Measurements from ENCODE around the gene GET4.

Gene GET4

DNA sequence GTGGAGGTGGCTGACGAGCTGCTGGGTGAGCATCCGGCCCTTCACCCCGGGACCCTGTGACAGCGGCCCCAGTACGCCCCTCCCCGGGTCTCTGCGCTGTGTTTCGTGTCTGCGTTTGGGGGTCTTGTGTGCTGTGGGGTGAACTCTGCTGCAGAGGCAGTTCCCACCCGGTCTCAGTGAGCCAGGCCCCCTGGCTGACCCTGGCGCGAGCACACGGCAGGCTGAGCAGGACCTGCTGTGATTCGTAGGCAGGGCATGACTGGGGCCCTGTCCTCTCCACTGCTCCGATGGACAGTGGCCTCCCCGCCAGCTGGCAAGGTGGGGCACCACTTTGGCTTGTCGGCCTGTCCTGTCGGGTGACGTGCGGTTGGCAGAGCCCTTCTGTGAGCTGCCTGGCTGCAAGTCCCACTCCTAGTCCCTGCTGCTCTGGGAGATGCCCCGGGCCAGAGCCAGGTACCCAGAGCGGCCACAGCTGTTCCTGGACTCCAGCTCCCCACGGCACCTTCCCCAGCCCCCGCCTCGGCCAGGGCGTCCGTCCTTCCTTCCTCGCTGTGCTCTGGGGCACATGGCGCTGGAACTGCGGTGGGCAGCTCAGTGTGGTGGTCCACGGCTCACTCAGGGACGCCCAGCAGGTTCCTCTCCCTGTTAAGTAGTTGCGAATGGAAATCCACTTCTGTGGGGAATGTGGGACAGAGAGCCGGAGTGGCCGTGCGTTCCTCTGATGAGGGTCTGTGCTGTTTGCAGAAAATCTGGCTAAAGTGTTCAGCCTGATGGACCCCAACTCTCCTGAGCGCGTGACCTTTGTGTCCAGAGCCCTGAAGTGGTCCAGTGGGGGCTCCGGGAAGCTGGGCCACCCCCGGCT is 10.5 kb downstream of the GET4 start:
- no peak for DNase-seq (ENCODE audit: low spot score)

- no peak for DNase-seq (ENCODE audit: low spot score)
Measured at GRCh38 chr7:887488-887820, 11.1 kb downstream of the GET4 start.

GRCh38 chr7:888081-889024 is 12.0 kb downstream of the GET4 start:
- no peak for DNase-seq (ENCODE audit: low spot score)

- no peak for DNase-seq (ENCODE audit: low spot score)
Measured at GRCh38 chr7:889025-889390, 12.7 kb downstream of the GET4 start.

DNA sequence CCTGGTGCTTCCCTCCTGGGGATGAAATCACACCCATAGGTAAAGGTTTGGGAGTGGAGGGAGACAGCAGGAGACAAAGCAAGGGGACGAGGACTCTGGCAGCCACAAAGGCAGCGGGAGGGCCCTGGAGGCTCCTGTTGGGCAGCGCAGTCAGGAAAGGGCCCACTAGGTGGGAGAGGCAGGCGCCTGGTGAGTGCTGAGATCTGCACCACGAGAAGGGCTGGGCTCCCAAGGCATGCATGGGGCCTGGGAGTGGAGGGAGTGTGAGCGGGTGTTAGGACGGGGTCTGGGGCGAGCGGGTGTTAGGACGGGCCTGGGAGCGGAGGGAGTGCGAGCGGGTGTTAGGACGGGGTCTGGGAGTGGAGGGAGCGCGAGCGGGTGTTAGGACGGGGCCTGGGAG is 13.0 kb downstream of the GET4 start:
- no peak for DNase-seq (ENCODE audit: low spot score)

DNA sequence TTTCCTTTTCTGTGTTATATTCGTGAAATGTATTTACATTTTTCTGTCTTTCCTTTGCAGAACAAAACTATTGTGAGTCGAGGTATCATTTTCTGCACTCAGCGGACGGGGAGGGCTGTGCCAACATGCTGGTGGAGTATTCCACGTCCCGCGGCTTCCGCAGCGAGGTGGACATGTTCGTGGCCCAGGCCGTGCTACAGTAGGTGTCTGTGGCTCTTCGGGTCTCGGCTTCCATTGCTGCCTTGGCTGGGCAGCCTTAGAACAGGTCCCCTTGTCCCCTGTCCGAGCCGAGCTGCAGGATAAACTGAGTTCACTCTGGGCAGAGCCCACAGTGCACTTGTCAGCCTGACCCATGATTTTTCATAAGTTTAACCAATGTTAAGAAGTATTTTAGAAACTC is 14.5 kb downstream of the GET4 start:
- no peak for DNase-seq (ENCODE audit: low spot score)

DNA sequence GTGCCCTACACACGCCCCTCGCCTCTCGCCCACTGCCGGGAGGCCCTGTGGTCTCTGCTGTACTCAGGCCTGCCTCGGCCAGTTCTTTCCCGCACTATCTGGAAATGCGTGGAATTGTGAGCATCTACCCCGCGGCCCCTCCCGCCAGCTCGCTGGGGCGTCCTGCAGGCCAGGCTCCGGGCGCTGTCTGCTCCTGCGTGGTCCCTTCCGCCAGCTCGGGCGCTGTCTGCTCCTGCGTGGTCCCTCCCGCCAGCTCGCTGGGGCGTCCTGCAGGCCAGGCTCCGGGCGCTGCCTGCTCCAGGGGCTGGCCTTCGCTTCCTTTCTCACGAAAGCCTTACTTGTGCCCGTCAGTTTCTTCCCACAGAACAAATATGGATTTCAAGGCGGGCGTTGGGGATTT is 14.9 kb downstream of the GET4 start:
- no peak for DNase-seq (ENCODE audit: low spot score)

DNA sequence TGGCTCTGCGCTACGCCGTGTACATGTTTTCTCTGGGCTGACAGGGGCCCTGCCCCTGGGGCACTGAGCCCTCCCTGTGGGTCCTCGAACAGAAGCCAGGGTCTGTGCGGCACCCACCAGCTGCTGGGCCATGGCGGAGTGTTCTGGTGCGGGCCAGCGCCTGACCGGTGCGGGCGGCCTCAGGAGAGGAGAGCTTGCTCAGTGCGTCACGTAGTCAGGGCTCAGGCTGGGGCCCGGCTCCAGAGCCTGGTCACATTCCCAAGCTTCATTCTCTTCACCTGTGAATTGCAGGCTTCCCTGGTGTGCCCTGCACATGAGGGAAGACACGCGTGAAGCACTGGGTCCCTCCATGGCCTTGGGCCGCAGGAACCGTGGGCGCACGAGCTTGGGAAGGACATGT is 15.5 kb downstream of the GET4 start:
- DNase-seq (ENCODE audit: low spot score), result no peak

- no peak for DNase-seq (ENCODE audit: low spot score)
Measured at GRCh38 chr7:892648-893593, 16.6 kb downstream of the GET4 start.

GRCh38 chr7:893686-894085 is 17.3 kb downstream of the GET4 start:
- DNase-seq (ENCODE audit: low spot score), result no peak

GRCh38 chr7:894164-894867 is 18.0 kb downstream of the GET4 start:
- DNase-seq (ENCODE audit: low spot score), result no peak

DNA sequence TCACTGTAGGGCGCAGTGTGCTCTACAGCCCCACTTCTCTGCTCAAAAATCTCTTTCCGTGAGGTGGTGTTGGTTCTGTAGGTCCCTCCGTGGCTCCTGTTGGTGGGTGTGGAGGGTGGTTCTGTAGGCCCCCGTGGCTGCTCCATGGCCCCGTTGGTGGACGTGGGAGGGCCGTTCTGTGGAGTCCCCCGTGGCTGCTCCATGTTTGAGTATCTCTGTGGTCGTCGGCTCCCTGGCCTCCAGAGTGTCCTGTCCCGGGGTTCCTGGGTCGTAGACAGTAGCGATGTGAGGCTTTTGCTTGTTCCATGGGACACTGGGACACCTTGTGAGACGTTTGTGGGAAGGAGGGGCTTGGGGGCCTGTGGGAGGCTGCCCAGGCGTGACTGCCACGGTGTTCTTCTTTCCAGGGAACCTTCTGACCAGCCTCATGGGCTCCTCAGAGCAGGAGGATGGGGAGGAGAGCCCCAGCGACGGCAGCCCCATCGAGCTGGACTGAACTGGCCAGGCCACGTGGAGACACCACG is 18.6 kb downstream of the GET4 start:
- DNase-seq (ENCODE audit: low spot score), result no peak

- DNase-seq (ENCODE audit: low spot score), result no peak
Measured at GRCh38 chr7:895451-896052, 19.2 kb downstream of the GET4 start.

GRCh38 chr7:896346-897075 is 20.2 kb downstream of the GET4 start:
- no peak for DNase-seq (ENCODE audit: low spot score)

- no peak for DNase-seq (ENCODE audit: low spot score)
Measured at GRCh38 chr7:897086-897485, 20.7 kb downstream of the GET4 start.

DNA sequence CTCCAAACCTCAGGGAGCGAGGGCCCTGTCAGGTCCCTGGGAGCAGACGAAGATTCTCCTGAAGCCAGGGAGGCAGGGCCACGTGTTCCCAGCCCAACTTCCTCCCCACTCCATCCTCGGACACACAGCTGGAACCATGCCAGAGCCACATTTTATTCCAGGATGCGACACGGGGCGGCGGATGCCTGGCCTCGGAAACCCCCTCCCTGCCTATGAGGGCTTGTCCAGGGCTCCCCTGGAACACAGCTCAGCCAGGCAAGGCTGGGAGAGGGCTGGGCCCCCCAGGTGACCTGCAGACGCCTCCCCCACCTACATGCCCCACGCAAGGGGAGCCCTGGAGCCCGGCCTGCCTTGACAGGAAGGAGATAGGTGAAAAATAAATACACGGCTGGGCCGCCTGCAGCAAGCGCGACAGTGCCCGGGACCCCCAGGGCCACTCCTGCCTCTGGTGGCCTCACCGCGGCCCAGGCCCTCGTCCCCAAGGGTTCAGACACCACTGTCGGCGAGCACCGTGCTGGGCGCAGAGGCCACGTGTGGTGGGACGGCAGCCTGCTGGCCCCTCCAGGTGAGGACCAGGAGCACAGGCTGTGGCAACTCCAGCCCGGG is 21.5 kb downstream of the GET4 start:
- no peak for DNase-seq (ENCODE audit: low spot score)

GRCh38 chr7:898460-898854 is 22.1 kb downstream of the GET4 start:
- no peak for DNase-seq (ENCODE audit: low spot score)

DNA sequence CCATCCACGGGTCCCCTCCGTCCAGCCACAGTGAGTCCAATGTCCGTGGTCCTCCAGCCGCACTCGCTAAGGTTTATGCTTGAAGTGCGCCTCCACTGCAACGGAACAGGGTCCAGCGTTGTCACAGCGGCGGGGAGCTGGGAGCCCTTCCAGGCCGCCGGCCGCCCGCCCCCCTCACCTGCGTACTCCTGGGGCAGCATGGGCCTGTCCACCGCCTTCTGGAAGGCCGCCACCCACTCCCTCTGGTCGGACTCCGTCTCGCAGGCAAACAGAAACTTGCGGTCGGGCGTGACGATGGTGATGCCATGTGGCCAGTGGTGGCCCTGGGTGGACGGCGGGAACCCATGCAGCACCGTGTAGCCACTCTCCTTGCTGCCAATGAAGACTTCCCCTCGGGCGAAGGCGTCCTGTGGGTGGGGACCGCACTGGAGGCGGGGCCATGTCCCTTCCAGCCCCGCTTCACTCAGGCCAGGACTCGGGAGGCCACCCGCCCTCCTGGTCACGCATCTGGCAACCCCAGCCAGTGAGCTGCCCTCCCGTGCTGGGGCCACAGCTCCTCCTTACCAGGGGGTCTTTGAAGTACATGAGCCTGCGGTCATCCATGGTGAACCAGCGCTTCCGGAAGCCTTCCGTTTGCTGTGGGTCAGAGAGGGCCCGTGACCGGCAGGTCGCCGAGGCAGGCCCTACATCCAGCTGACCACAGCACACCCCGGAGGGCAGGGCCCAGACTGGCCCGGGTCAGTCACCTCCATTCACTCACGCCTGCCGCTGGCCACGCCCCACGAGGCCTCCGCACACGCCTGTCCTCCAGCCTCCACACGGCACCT is 22.7 kb downstream of the GET4 start:
- no peak for DNase-seq (ENCODE audit: low spot score)

- DNase-seq (ENCODE audit: low spot score), result no peak
Measured at GRCh38 chr7:899806-900205, 23.5 kb downstream of the GET4 start.

Measured in COLO829 (cell line).